Chondrocyte (in vitro differentiated cells): ENCODE results near the gene TSC1. TPM values are rescaled to one million over a fixed set of nuclear protein-coding genes. Genes with fewer than 3 reads are reported as not detected.

Source experiments
- DNase-seq: peaks from one replicate; pipeline ENCODE4 v3.0.0; 2021; ENCODE audit warnings: mixed read lengths, low spot score
- H3K27ac Mint-ChIP-seq: one replicate; pipeline ENCODE4 v1.8.0; 2021; ENCODE audit warnings: mild to moderate bottlenecking, moderate library complexity, mixed read lengths; ENCODE audit not compliant: unreplicated experiment
- H3K27me3 Mint-ChIP-seq: 2 replicates; pipeline ENCODE4 v1.8.0; 2021; ENCODE audit warnings: low read depth, mixed read lengths
- H3K36me3 Mint-ChIP-seq: 2 replicates; pipeline ENCODE4 v1.8.0; 2021; ENCODE audit warnings: low read depth, mixed read lengths
- H3K4me1 Mint-ChIP-seq: 2 replicates; pipeline ENCODE4 v1.8.0; 2021; ENCODE audit warnings: low read depth, mild to moderate bottlenecking, mixed read lengths
- H3K4me3 Mint-ChIP-seq: one replicate; pipeline ENCODE4 v1.8.0; 2021; ENCODE audit warnings: mild to moderate bottlenecking, moderate library complexity, mixed read lengths; ENCODE audit not compliant: unreplicated experiment
- H3K9me3 Mint-ChIP-seq: 2 replicates; pipeline ENCODE4 v1.8.0; 2021; ENCODE audit warnings: low read depth, mixed read lengths
- CTCF ChIP-seq: fragments of 200-600 bp; sonication (generic); IDR thresholded peaks from 2 replicates; pipeline ENCODE4 v1.5.0; 2021; ENCODE audit warnings: antibody characterized with exemption, mild to moderate bottlenecking, moderate library complexity
- total RNA-seq: library from RNA; stranded (reverse); gene quantifications from 3 replicates; pipeline ENCODE4 v1.2.1, GENCODE V29; 2021

TSC1 gene
- total RNA-seq, 1 donor from 2014 or later = 42.5 TPM

- Mint-ChIP-seq H3K4me3 (no peak overlapping the region), H3K4me1 (no peaks in the 10 kb centered on the region), H3K27ac (no peak overlapping the region), H3K36me3 (peaks cover 20% of the 10 kb centered on the region), H3K27me3 (no peaks in the 10 kb centered on the region), H3K9me3 (no peaks in the 10 kb centered on the region)
- TF ChIP-seq CTCF = no peak
- DNase-seq = no peak
Measured at GRCh38 chr9:132903574-132904492, 40.6 kb downstream of the TSC1 start.

- Mint-ChIP-seq H3K36me3 (peaks cover 28% of the 10 kb centered on the region), H3K27me3 (no peaks in the 10 kb centered on the region), H3K4me1 (no peaks in the 10 kb centered on the region), H3K4me3 (no peak overlapping the region), H3K27ac (peak overlapping the region; percentile 67), H3K9me3 (no peaks in the 10 kb centered on the region)
- TF ChIP-seq CTCF = peak; percentile 97
- no peak for DNase-seq
Measured at GRCh38 chr9:132901858-132902831, 42.3 kb downstream of the TSC1 start.

- no peak for TF ChIP-seq CTCF
- peaks cover 4% of the 10 kb centered on the region for H3K4me1 Mint-ChIP-seq
- H3K27ac Mint-ChIP-seq = no peak overlapping the region
- no peaks in the 10 kb centered on the region for H3K9me3 Mint-ChIP-seq
- DNase-seq = no peak
- no peak overlapping the region for H3K4me3 Mint-ChIP-seq
- no peaks in the 10 kb centered on the region for H3K27me3 Mint-ChIP-seq
- H3K36me3 Mint-ChIP-seq = peaks cover 40% of the 10 kb centered on the region
Measured at GRCh38 chr9:132898051-132898450, 46.4 kb downstream of the TSC1 start.

GRCh38 chr9:132896906-132897305 is 47.5 kb downstream of the TSC1 start:
- Mint-ChIP-seq H3K27me3 (no peaks in the 10 kb centered on the region), H3K4me1 (peaks cover 4% of the 10 kb centered on the region), H3K36me3 (peaks cover 44% of the 10 kb centered on the region), H3K9me3 (no peaks in the 10 kb centered on the region), H3K4me3 (no peak overlapping the region), H3K27ac (no peak overlapping the region)
- DNase-seq = no peak
- no peak for TF ChIP-seq CTCF

- Mint-ChIP-seq H3K27me3 (no peaks in the 10 kb centered on the region), H3K27ac (no peak overlapping the region), H3K4me3 (no peak overlapping the region), H3K4me1 (peaks cover 4% of the 10 kb centered on the region), H3K9me3 (no peaks in the 10 kb centered on the region), H3K36me3 (peaks cover 44% of the 10 kb centered on the region)
- no peak for DNase-seq
- TF ChIP-seq CTCF = no peak
Measured at GRCh38 chr9:132896264-132896663, 48.2 kb downstream of the TSC1 start.
